WTC11 (cell line): ENCODE data around the gene ZNF669. TPM values are rescaled to one million over a fixed set of nuclear protein-coding genes. Genes with fewer than 3 reads are reported as not detected.

ENCODE experiments used
- total RNA-seq: library from RNA; stranded (reverse); gene quantifications from 3 replicates; pipeline ENCODE4 v1.2.3, GENCODE V29; 2021

The ZNF669 gene
- total RNA-seq, 1 experiment from 2014 or later: 18.3 TPM

Other genes starting within 250 kb of the ZNF669 start
- gene AHCTF1, start 172.4 kb downstream of the ZNF669 start, total RNA-seq: 37.7 to 46.4 TPM (median 39.2 TPM) in 3 replicates
- gene ZNF695, start 96.3 kb downstream of the ZNF669 start, total RNA-seq: 29.4 to 32.6 TPM (median 29.4 TPM) in 3 replicates
- gene ZNF670, start 25.5 kb downstream of the ZNF669 start, total RNA-seq: 11.1 to 12.7 TPM (median 12.7 TPM) in 3 replicates
- 31.8 to 33.8 TPM (median 33.0 TPM) in 3 replicates for gene ZNF124, start 67.7 kb upstream of the ZNF669 start, total RNA-seq
- gene VN1R5, start 151.7 kb upstream of the ZNF669 start, total RNA-seq: not detected in 3 replicates
- 81.5 to 89.0 TPM (median 88.3 TPM) in 3 replicates for gene ZNF496, start 227.5 kb upstream of the ZNF669 start, total RNA-seq